HG03025 (cell line): ENCODE measurements around the gene COASY.

ENCODE experiments used
- ATAC-seq: cut with Tn5 transposase; IDR thresholded peaks from one replicate; pipeline ENCODE4 v1.9.1; 2021; ENCODE audit warnings: mild to moderate bottlenecking, moderate library complexity; ENCODE audit not compliant: unreplicated experiment, low FRiP score

The COASY gene

DNA sequence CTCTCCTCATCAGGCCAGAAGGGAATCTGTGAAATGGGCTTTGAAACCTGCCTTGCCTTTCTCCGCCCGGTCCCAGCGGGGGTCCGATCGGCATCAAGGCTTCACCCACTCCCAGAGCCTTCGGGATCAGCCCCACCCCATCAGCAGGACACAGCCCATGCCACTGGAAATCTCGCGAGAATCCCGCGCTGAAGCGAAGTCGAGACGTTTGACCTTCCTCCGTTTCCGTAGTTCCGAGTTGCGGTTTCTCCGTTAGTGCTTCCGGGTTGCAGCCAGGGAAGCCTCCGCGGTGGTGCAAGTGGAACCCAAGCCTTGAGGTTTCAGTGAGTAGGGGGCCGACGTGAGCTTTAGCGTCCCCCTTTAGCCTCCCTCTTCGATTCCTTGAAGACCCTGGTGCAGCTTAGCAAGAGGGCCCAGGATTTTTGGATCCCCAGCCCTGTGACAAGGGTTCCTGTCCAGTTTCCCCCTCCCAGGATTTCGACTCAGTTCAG is at the start of gene COASY:
Gene COASY (plus strand): TSS at position 252 of the 491 bp plus-strand sequence. CDS start 475 bp downstream, outside the sequence.
- no peak for ATAC-seq

DNA sequence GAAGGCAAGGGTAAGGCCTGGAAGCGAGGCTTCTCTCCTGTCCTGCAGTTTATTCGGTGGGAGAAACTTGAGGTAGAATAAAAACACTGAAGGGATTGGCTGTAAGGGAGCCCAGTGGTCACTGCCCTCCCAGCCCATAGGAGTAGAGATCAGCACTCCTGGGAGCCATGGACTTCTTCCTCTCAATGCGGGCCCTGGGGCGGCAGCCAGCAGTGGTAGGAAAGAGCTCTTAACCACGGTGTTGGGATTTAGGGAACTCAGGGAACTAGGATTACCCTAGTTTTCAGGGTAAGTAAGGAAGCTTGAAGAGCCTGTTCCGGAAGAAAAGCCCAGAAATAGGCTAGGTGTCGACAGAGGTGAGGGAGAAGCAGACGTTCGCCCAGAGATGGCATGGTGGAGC is 49.7 kb upstream of the COASY start:
- no peak for ATAC-seq

DNA sequence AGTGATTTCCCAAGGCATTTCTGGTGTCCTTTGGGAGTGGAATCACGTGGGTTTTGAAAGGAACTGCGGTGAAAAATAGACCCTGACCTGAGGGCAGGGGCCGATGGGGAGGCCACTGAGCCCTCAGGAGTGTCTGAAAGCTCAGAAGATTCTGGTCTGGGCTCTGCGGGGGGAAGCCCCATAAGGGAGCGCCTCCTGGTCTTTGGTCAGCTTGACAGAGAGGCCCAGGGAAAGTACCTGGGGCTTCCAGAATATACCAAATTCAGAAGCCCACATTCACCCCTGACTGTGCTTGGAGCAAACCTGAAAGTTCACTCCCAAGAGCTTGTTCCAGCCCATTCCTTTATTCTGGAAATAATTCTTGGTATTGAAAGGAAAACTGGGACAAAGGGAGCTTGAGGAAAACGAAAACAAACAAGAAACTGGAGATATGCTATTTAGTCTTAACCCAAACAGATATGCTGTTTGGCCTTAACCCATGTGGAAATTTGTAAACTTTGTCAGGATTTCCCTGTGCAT is 49.2 kb upstream of the COASY start:
- ATAC-seq, result no peak

DNA sequence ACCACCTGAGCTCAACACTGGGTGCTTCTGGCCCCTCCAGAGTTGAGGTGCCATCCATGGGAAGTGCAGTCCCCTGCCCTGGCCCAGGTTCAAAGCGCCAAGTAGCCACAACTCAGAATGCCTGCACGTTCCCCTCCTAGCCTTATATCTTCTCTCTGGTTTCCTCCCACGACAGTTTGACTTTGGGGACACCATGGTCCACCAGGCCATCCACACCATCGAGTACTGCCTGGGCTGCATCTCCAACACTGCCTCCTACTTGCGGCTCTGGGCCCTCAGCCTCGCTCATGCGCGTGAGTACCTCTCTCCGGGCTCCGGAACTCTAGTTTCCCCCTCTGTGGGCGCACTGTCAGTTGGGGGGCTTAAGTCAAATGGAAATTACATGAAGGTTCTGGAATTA is 48.3 kb upstream of the COASY start:
- no peak for ATAC-seq

DNA sequence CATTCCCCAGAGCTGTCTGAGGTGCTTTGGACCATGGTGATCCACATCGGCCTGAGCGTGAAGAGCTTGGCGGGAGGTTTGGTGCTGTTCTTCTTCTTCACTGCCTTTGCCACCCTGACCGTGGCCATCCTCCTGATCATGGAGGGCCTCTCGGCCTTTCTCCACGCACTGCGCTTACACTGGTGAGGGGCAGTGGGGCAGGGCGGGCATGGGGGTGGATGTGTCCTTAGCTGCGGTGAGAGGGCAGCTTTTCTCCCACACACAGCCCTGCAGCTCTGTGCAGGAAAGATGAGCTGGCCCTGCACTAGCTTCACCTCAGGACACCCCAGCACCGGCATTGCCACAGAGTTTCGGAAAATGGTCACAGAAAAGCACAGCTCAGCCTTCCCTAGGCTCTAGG is 47.7 kb upstream of the COASY start:
- no peak for ATAC-seq

DNA sequence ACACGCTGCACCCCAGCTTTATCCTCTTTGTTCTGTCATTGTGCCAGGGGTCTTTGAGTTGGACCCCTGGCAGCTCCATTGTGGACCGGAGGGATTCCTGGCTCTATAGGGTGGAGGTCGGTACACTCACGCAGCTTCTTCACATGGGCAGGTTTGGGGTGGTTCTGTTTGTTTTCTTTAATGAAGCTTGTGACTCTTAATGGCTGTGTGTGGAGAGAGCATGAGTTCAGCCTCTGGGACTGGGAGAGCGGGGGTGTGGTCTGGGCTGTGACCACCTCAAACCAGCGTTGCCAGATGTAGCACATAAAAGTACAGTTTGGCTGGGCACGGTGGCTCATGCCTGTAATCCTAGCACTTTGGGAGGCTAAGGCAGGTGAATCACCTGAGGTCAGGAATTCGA is 47.1 kb upstream of the COASY start:
- no peak for ATAC-seq

DNA sequence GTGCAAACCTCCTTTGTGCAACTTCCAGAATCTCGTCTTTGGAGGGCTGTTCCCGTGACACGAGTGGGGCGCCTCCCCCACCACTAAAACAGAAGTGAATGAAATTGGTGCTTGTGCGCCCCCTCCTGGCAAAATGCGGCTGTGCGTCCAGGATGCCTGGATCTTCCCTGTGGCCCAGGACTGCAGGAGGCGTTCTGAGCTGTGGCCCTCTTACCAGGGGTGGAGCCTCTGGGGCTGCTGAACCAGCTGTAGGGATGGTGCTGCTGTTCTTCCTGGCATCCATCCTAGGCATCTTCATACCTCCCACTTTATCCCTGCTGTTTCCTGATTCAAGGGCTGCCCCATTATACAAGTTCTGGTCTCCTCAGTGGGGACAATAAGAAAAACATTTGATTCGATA is 44.4 kb upstream of the COASY start:
- no peak for ATAC-seq

DNA sequence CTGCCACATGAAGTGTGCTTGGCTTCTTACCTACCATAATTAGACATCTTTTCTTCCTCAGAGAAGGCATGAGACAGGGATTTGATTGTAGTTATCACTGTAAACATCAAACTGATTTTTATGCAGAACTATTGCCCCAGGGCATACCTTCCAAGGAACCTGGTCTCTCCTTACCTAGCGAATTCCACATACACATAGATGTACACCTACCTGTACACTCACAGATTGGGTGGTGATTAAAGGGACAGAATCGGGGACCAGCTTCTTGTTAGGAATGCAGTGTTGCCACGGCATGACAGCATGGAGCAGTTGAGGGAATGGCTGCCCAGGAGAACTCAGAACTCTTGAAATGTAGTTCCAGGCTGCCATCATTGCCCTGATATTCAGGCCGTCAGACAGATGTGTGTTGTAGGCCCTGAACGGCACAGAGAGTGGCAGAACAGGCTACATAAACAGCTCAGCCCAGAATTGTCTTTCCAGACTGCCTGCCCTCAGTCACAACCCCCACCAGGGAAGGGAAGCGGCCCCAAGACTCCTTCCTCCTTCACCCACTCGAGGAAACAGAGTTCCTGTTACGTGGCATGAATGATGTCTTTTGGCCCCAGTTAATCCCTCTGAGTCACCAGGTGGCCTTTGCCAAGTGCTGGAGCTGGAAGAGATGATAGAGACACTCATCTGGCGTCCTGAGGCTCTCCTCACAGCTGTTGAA is 43.7 kb upstream of the COASY start:
- no peak for ATAC-seq

DNA sequence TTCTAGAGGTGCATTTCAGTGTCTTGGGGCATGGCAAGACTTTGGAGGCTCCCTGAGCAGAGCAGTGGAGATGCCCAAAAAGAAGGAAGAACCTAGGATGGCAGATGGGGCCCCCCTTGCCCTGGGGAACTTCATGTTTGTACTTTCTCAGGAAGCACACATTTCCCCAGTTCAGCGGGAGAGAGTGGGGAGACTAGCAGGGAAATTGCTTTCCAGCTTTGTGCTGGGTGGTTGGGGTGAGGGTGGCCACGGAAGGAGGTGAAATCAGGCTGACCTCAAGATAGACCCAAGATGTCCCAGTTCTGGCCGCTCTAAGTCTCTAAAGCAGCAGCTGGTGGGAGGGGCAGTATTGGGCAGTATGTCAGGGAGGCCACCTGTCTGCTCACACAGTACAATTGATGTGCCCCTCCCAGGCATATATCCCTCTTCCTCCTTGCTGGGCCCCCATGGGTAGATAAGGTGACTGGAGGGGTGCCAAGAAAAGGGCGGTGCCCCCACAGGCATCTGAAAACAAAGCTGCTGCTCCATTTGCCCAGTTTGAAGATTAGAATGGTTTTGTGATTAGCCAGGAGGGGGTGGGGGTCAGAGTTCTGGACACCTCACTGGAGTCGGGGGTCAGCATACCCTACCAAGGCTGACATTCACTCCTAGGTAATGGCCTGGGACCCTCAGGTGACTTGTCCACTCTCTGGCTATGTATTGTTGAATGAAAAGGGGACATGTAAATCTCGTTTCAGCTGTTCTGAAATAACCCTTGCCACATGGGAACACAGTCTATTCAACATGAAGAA is 43.0 kb upstream of the COASY start:
- no peak for ATAC-seq

DNA sequence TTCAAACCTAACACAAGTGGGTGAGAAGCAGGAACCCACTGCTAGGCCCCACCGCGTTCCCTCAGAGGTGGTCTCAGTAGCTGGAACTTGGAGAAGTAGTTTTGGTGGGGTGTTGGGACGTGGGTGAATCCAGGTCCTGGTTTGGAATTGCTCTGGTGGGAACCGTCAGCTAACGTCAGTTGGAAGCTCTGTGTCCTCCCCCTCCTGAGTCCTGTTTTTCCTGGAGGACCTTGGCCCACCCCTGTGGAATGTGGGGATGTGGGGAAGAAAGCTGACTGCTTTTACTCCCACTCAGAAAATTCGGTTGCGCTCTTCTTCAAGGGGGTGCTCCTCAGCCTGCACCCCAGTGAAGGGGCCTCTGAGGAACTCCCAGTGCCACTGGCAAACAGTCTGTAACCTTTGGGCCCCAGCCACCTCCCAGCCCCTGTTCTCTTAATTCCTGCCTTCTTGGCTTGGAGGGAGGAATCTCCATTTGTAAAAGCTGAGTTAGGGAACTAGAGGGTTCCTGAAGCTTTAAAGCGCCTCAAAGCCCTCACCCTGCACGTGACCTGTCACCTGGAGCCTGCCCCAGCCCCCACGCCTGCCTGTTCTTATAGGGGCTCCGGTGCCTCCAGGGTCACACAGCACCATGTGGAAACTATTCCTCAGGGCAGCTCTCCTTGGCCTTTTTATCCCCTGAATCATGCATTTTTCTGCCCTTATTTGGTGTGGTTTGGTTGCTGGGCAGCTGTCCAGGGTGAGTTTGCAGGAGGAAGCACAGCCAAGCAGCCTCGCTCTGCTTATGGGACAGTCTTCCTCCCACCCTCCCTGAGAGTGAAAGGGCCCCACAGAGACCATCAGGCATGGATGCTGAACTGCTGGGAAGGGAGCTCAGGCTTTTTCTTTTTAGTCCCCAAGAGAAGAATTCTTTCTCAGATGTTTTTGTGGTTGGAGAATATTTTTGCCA is 42.1 kb upstream of the COASY start:
- ATAC-seq, result no peak

DNA sequence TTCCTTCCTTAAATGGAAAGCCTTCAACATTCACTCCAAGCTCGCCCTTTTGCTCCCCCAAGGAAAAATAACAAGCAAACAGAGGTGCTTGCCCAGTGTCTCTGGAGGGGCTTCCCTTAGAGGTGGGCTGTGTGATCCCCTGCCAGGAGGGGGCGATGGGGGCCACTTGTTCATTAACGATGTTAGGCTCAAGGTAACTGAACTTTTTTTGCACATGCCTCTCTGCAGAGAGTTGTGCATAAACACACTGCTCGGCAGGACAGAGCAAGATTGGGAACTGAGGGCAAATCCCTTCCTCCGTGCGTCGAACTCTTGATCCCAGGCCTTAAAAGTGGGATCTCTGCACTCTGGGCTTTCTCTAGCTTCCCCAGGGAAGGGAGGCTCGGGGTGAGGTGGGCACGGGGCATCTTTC is 41.4 kb upstream of the COASY start:
- ATAC-seq, result no peak

DNA sequence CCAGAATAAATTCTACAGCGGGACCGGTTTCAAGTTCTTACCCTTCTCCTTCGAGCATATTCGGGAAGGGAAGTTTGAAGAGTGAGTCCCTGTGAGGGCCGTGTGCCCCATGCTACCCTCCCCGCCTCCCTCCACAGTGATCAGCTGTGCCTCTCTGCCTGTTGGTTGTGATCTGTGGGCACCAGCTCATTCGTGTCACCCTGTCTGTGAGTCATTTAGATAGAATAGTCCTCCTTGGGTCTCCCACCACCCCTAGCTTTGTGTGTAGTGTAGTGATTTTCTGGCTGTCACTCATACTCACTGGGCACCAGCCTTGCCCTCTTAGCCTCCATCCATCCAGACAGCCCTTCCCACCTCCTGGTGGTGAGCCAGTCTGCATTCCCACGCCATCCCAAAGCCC is 40.9 kb upstream of the COASY start:
- no peak for ATAC-seq

DNA sequence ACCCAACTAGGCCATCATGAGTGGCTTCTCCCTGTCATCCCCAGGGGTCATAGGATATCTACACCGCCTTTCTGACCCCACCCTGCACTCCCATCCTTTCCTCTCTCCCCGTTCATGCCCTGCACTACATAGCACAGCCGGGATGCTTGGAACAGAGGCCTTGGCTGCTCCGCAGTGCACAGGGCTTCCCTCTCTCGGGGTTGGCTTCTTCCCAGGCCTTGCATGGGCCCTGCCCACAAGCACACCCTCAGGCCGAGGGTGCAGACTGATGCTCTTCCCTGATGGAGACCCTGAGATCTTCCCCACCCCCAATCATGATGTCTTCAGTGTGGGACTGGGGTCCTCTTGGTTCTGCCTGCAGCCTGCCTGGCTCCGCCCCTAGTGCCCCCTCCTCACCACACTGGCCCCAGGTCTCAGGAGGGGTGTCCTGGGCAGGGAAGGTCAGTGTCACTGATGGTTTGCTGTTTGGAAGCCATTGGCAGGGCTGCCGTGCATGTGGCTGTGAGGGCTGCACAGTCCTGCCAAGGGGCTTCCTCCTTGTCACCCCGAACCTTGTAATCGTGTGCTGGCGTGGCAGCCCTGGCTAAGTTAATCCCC is 40.2 kb upstream of the COASY start:
- ATAC-seq, result no peak

DNA sequence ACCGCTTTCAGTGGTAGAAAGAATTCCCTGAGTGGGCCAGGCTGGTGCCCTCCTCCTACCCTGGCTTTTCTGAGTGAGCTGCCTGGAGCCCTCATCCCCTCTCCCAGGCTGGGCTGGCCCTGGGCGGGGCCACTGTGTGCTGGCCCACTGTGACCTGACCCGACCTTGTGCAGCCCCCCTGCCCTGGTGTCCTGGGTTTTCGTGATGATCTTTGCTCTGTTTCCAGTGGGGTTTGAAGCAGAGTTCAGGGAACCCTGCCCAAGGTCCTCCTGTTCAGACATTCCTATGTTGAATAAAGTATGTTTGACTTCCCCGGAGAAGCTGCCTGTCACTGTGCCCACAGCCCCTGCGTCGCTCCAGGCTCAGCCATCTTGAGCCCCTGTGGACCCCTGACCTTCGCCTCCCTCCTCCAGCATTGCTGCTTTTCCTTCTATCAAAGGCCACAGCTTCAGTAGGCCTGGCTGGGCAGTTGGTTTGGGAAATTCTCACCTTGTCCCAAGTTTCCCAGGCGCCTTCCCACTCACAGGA is 39.6 kb upstream of the COASY start:
- ATAC-seq, result no peak

DNA sequence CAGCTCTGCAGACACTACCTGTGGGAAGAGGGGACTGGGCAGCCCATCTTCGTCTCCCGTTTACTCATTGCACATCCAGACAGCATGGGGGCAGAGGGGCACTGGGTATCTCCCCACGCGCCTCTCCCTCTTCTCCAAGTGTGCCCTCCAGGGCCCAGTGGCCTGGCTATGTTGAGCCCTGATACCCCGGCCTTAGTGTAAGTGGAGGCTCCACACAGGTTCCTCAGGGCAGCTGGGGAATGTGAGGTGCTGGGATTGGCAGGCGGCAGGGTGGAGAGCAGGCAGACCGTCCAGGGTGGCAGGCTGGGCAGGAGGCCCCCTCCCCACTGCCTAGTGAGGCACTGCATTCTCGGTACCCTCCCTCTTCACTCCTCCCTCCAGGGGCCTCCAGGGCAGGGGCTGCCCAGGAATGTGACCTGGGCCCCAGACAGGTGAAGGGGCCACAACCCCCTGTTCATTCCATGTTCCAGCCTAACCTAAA is 39.1 kb upstream of the COASY start:
- no peak for ATAC-seq

DNA sequence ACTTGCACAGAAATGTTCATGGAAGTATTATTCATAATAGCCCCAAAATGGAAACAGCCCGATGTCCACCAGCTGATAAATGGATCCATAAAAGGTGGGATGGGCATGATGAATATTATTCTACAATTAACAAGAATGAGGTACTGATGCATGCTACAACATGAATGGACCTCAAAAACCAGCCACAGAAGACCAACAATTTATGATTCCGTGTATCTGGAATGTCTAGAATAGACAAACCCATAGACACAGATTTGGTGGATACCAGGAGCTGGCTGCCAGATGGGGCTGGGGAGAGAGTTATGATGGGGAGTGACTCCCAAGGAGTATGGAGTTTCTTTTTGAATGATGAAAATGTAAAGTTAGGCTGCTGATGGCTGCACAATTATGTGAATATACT is 36.7 kb upstream of the COASY start:
- ATAC-seq, result no peak

DNA sequence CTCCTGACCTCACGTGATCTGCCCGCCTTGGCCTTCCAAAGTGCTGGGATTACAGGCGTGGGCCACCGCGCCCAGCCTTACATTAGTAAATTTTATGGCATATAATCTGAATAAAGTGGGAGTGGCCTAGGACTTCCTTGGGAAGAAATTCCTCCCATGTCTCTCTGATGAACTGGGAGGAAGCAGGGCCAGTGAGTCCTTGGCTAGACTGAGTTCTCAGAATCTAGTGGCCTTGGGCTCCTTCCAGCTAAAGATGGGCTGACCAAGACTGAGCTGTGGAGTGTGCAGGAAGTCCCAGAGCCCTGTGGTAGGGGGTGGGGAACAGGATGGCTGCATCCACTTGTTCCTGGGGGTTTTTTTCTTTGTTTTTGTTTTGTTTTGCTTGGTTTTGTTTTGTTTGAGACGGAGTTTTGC is 35.9 kb upstream of the COASY start:
- no peak for ATAC-seq

DNA sequence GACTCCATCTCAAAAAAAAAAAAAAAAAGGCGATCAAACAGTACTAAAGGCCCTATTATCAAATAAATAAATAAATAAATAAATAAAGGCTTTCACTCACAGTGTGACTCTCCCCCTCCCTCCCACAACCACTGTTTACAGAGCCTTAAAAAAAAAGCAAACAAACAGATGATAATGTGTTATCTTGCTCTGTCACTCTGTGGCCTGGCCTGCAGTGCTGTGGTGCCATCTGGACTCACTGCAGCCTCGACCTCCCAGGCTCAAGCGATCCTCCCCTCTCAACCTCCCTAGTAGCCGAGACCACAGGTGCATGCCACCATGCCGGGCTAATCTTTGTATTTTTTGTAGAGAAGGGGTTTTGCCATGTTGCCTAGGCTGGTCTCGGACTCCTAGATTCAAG is 34.0 kb upstream of the COASY start:
- no peak for ATAC-seq

DNA sequence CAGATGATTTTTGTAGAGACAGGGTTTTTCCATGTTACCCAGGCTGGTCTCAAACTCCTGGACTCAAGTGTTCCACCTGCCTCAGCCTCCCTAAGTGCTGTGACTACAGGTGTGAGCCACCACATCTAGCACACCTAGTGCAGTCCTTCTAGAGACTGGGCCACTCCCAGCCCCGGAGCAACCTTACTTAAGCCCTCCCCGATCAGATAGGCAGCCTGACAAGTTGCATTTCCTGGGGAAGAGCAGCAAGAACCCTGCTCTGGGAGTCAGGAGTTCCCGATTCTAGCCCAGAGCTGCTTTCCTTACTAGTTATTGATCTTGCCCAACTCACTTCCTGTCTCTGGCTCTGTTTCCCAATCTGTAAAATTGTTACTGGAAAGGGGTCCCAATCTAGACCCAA is 32.9 kb upstream of the COASY start:
- no peak for ATAC-seq

DNA sequence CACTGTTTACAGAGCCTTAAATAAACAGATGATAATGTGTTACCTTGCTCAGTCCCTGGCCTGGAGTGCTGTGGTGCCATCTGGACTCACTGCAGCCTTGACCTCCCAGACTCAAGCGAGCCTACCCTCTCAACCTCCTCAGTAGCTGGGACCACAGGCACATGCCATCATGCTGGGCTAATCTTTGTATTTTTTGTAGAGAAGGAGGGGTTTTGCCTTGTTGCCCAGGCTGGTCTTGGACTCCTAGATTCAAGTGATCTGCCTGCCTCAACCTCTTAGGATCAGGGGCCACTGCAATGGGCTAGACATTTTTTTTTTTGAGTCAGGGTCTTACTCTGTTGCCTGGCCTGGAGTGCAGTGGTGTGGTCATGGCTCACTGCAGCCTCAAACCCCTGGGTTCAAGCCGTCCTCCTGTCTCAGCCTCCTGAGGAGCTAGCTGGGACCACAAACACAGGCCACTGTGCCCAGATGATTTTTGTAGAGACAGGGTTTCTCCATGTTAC is 30.9 kb upstream of the COASY start:
- no peak for ATAC-seq
